ENCODE results near the gene POU2AF1.

The POU2AF1 gene

GRCh38 chr11:111378861-111379601, at the start of gene POU2AF1:
POU2AF1 (minus strand) TSS chr11:111379275; CDS start chr11:111379177, 98 bp downstream.
- no peak for DNase-seq

GRCh38 chr11:111428113-111428876, 49.2 kb upstream of the POU2AF1 start:
- peak; percentile 42 for DNase-seq

- peak; percentile 83 for DNase-seq
Measured at GRCh38 chr11:111427471-111427912, 48.4 kb upstream of the POU2AF1 start.

- peak; percentile 75 for DNase-seq
Measured at GRCh38 chr11:111426617-111427016, 47.5 kb upstream of the POU2AF1 start.

- no peak for DNase-seq
Measured at GRCh38 chr11:111423250-111423615, 44.2 kb upstream of the POU2AF1 start.

- peak; percentile 81 for DNase-seq
Measured at GRCh38 chr11:111422494-111423249, 43.6 kb upstream of the POU2AF1 start.

- no peak for DNase-seq
Measured at GRCh38 chr11:111421251-111421650, 42.2 kb upstream of the POU2AF1 start.

GRCh38 chr11:111419641-111420327, 40.7 kb upstream of the POU2AF1 start:
- no peak for DNase-seq

GRCh38 chr11:111419181-111419580, 40.1 kb upstream of the POU2AF1 start:
- DNase-seq, result no peak

- DNase-seq, result no peak
Measured at GRCh38 chr11:111418436-111418787, 39.3 kb upstream of the POU2AF1 start.

- DNase-seq, result no peak
Measured at GRCh38 chr11:111417766-111418435, 38.8 kb upstream of the POU2AF1 start.

- peak; percentile 5 for DNase-seq
Measured at GRCh38 chr11:111417011-111417765, 38.1 kb upstream of the POU2AF1 start.

GRCh38 chr11:111416231-111416960, 37.3 kb upstream of the POU2AF1 start:
- no peak for DNase-seq

- DNase-seq, result no peak
Measured at GRCh38 chr11:111414936-111415335, 35.9 kb upstream of the POU2AF1 start.

GRCh38 chr11:111414267-111414931, 35.3 kb upstream of the POU2AF1 start:
- DNase-seq, result no peak

GRCh38 chr11:111413849-111414248, 34.8 kb upstream of the POU2AF1 start:
- no peak for DNase-seq

GRCh38 chr11:111412293-111412692, 33.2 kb upstream of the POU2AF1 start:
- no peak for DNase-seq

- DNase-seq, result no peak
Measured at GRCh38 chr11:111411456-111411855, 32.4 kb upstream of the POU2AF1 start.

- no peak for DNase-seq
Measured at GRCh38 chr11:111410951-111411350, 31.9 kb upstream of the POU2AF1 start.

GRCh38 chr11:111409915-111410314, 30.8 kb upstream of the POU2AF1 start:
- no peak for DNase-seq

Measured in NCI-H510A treated with DMSO at 0.1 percent for 48 hours (cell line).